ENCODE measurements around the gene PEX11B.

The PEX11B gene

GRCh38 chr1:145958734-145959133, 40.2 kb upstream of the PEX11B start:
- ATAC-seq, result no peak
- TF ChIP-seq ZFP30 (CRISPR knock-in tag; IDR thresholded peaks at IDR 0.05) (no peak), CSRNP3 (CRISPR knock-in tag; IDR thresholded peaks at IDR 0.05) (no peak), CSDC2 (CRISPR knock-in tag; IDR thresholded peaks at IDR 0.05) (no peak), PATZ1 (CRISPR knock-in tag; IDR thresholded peaks at IDR 0.05; ENCODE audit: borderline replicate concordance) (no peak), SNAI2 (CRISPR knock-in tag; IDR thresholded peaks at IDR 0.05) (no peak)

GRCh38 chr1:145957443-145958319, 39.2 kb upstream of the PEX11B start, which contains the start of gene LIX1L:
TSS of gene LIX1L (minus strand) at chr1:145958017. CDS start at chr1:145957927, 90 bp downstream.
- peak; percentile 72 for ATAC-seq
- TF ChIP-seq ZFP3 (CRISPR knock-in tag; IDR thresholded peaks at IDR 0.05), result peak; percentile 84; the same call in 1 of the 2 replicates
- TF ChIP-seq TCF4 (CRISPR knock-in tag; IDR thresholded peaks at IDR 0.05; ENCODE audit: borderline replicate concordance), result no peak
- TF ChIP-seq ZNF70 (CRISPR knock-in tag; IDR thresholded peaks at IDR 0.05), result no peak
- no peak for TF ChIP-seq ZFP30 (CRISPR knock-in tag; IDR thresholded peaks at IDR 0.05)

GRCh38 chr1:145956781-145957442, 38.4 kb upstream of the PEX11B start:
- TF ChIP-seq ZFP30 (CRISPR knock-in tag; IDR thresholded peaks at IDR 0.05), result no peak
- peak; percentile 38; the same call in 1 of the 2 replicates for TF ChIP-seq ZC3H10 (CRISPR knock-in tag; IDR thresholded peaks at IDR 0.05)

GRCh38 chr1:145956361-145956760, 37.8 kb upstream of the PEX11B start:
- TF ChIP-seq ARNTL (CRISPR knock-in tag; IDR thresholded peaks at IDR 0.05; ENCODE audit: borderline replicate concordance, low read depth) (no peak), PPARA (CRISPR knock-in tag; IDR thresholded peaks at IDR 0.05; ENCODE audit: borderline replicate concordance) (no peak), ZNF8 (CRISPR knock-in tag; IDR thresholded peaks at IDR 0.05) (no peak), TSHZ2 (CRISPR knock-in tag; IDR thresholded peaks at IDR 0.05) (no peak), PATZ1 (CRISPR knock-in tag; IDR thresholded peaks at IDR 0.05; ENCODE audit: borderline replicate concordance) (no peak), POU6F1 (CRISPR knock-in tag; IDR thresholded peaks at IDR 0.05; ENCODE audit: borderline replicate concordance, low read depth) (no peak), ZFP3 (CRISPR knock-in tag; IDR thresholded peaks at IDR 0.05) (no peak), TOX (CRISPR knock-in tag; IDR thresholded peaks at IDR 0.05; ENCODE audit: borderline replicate concordance) (no peak), TCF4 (CRISPR knock-in tag; IDR thresholded peaks at IDR 0.05; ENCODE audit: borderline replicate concordance) (no peak), CSDC2 (CRISPR knock-in tag; IDR thresholded peaks at IDR 0.05) (no peak), CREB5 (CRISPR knock-in tag; IDR thresholded peaks at IDR 0.05; ENCODE audit: low read depth) (no peak), ZNF70 (CRISPR knock-in tag; IDR thresholded peaks at IDR 0.05) (no peak), ESRRG (CRISPR knock-in tag; IDR thresholded peaks at IDR 0.05) (no peak), BACH2 (CRISPR knock-in tag; IDR thresholded peaks at IDR 0.05; ENCODE audit: borderline replicate concordance) (no peak), ZC3H10 (CRISPR knock-in tag; IDR thresholded peaks at IDR 0.05) (no peak), ZFP30 (CRISPR knock-in tag; IDR thresholded peaks at IDR 0.05) (no peak), OSR1 (CRISPR knock-in tag; IDR thresholded peaks at IDR 0.05) (no peak)
- no peak for ATAC-seq

More at GRCh38 chr1:145956781-145957442, 38.4 kb upstream of the PEX11B start:
- no peak for ATAC-seq

All from SK-N-SH treated with all-trans-retinoic acid at 6 μM for 48 hours (cell line).